Activated CD4-positive, alpha-beta T cell treated with anti-CD3 and anti-CD28 coated beads, Interleukin-10, Interleukin-2, amounts not matched to agents 100 ng/mL and 50 ng/mL, durations not matched to agents 16 hours and 8 hours (primary cell): ENCODE measurements around the gene TGOLN2.

Source experiments
- DNase-seq: peaks from one replicate; pipeline ENCODE4 v3.0.0-alpha.2; 2020

The TGOLN2 gene

DNA sequence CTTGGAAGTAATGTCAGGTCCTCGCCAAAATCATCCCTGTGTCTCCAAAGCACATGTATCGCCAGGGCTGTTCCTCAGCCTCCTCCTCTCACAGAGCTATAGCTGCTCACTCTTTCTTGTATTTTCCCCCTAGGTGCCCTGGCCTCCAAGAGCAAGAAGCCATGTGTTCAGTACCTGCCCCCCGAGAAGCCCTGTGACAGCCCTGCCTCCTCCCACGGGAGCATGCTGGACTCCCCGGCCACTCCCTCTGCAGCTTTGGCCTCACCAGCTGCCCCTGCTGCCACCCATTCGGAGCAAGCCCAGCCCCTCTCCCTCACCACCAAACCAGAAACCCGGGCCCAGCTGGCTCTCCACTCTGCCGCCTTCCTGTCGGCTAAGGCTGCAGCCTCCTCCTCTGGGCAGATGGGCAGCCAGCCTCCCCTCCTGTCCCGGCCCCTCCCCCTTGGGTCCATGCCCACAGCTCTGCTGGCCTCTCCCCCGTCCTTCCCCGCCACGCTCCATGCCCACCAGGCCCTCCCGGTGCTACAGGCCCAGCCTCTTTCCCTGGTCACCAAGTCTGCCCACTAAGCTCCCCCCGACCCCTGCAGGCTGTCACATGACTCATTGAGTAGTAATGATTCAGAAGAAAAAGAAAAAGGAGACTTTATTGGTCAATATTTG is 18.8 kb downstream of the TGOLN2 start:
- no peak for DNase-seq

DNA sequence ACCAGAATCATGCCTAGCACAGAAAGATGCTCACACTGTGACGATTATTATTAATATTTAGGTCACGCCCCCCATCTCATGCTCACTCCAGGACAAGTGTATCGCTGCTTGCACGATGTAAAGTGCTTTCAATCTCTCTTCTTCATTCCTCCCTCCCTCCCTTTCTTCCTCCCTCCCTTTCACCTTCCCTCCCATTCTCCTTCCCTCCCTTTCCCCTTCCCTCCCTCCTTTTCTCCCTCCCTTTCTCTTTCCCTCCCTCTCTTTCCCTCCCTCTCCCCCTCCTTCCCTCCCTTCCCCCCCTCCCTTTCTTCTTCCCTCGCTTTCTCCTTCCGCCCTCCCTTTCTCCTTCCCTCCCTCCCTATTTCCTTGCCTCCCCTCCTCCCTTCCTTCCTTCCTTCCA is 19.6 kb downstream of the TGOLN2 start:
- no peak for DNase-seq

DNA sequence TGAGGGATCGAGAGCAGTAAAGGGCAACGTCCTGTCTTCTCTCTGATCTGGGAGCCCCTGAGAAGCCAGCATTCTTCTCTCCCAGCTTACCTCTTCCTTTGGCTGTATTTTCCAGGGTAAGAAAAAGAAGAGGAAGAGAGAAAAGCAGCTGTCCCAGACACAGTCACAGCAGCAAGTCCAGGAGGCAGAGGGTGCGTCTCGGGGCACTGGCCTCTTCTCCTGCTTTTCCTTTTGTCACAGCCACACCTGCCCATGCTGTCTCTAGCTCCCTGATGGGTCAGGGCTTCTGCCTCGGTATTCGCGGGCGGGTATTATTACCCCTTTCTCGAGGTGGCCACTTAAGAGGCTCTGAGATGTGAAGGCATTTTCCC is 20.3 kb downstream of the TGOLN2 start:
- DNase-seq: no peak

DNA sequence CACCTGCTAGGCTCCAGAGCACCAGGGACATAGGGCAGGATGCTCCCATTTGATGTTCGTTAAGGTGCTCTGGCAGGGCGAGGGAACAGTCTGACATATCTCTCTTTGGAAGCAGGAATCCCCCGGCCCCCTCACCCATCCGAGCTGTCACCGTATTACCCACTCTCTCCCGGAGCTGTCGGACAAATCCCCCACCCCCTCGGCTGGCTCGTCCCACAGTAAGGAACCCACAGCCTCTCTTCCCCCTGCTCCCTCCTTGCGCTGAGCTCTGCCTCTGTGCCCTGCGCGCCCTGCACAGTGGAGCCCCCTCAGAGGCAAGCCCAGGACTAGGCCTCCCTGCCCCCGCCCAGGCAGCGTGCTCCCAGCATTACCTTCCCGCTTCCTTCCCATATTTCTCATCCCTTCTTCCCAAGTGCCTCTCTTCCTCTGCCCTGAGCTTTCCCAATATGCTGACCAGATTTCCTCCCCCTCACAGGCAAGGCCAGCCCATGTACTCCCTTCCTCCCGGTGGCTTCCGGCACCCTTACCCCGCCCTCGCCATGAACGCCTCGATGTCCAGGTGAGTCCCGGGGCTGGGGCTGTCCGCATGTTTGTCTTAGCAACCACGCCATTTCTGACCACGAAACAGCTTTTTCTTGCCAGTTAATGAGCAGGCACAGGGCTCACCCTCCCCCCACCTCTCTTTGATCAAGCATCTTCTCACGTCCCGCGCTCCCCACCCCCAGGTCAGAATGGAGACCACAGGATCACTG is 23.8 kb downstream of the TGOLN2 start:
- DNase-seq: no peak

DNA sequence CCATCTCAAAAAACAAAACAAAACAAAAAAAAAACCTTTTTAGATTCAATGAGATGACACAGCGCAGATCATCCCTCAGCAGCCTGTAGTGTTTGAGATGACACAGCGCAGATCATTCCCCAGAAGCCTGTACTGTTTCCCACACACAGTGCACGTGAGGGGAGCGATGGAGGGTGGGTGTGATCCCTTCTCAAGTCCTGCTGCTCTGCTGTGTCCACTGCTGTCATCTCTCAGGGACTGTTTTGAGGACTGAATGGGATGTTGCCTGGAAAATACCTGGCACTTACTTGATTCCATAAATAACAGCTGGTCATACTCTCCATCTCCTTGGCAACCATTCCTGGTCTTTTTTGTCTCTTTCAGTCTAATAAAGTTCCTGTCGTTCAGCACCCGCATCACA is 25.7 kb downstream of the TGOLN2 start:
- no peak for DNase-seq

DNA sequence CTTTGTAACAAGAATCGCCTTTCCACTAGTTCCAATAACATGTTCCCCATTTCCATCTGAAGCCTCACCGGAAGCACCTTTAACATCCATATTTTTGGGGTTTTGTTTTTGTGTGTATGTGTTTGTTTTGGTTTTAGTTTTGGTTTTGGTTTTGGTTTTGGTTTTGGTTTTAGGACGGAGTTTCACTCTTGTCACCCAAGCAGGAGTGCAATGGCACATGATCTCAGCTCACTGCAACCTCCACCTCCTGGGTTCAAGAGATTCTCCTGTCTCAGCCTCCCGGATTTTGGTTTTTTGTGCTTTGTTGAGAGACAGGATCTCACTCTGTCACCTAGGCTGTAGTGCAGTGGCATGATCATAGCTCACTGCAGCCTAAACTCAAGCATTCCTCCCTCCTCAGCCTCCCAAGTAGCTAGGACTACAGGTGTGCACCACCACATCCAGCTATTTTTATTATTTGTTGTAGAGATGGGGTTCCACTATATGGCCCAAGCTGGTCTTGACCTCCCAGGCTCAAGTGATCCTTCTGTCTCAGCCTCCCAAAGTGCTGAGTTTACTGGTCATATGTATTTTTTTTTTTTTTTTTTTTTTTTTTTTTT is 36.3 kb downstream of the TGOLN2 start:
- peak; percentile 50 for DNase-seq

DNA sequence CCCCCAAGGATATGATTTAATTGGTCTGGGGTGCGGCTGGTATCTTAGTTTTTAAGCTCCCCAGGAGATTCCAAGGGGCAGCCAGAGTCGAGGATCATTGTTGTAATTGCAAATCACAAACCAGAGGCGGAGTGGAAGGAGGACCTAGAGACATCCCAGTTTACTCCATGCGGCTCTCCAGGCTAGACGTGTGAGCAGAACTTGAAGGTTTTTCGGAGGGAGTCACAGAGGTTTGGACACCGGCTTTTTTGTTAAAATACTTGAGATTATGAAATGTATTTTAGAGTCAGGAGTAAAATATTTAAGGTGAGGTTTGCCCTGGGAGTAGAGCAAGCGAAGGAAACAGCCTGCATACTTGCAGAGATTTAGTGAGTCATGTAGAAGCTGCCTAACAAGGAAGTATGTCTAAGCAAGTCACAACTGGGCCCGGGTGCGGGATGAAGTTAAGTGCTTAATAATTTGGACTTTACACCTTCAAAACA is 39.5 kb downstream of the TGOLN2 start:
- no peak for DNase-seq

DNA sequence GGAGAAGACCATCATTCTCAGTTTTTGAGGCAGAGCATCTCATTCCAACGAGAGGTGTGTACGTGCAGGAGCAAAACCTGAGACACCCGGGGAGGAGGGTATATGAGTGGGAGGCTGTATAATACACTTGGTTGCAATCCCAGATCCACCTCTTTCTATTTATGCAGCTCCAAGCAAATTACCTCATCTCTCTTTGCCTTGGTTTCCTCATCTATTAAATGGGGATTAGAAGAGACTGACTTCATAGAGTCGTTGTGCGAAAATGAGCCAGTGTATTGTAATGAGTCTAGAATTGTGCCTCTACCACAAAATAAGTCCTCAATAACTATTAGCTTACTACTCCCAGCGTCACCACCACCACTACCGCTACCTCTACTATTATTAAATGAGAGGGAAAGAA is 40.1 kb downstream of the TGOLN2 start:
- no peak for DNase-seq

DNA sequence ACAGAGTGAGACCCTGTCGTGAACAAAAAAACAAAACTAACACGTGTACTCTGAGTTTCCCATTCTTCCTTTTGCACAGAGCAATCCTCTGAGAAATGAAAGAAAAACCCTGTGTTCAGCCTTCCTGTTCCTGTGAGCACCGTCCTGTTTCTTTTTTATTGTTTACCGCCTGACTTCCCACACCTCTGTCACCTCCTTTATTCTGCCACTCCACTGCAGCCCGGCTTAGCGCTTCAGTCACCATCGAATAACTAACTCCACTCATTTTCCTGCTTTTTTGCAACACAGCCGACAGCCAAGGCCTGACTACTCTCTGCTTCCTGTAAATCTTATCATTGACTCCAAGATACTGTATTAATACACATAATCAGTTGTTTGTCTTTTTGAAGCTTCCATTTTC is 40.9 kb downstream of the TGOLN2 start:
- DNase-seq: no peak

DNA sequence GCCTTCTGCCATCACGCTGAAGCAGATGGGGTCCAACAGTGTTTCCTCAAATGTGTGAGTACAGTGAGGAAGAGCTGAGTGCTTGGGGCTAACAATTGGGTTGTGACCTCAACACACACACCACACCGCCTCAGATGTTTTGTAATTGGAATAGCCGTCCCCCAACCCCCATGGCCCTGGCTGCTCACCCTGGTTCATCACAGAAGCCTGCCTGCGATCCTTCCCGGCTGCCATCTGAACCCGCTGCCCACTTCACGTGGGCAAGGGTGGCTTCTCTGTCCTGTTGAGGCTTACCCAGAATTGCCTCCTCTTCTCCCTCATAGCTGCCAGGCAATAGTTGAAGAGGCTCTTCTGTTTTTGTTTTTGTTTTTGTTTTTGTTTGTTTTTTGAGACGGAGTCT is 44.1 kb downstream of the TGOLN2 start:
- no peak for DNase-seq

DNA sequence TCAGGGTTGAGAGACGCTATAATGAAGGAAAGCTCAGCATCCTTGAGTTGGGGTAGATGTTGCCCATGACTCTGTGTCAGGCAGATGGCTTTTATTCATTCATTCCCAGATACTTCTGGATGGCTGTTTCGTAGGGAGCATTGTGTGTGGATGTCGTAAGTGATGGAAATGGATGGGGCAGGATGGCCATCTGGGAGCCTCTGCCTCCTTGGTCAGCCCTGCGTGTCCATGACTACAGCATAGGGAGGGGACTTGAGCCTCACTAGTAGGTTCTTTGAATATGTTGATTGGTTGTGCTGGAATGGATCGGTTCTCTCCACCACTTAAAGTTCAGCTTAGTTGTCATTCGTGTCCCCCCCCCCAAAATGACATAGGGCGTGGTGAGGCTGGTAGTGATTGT is 44.9 kb downstream of the TGOLN2 start:
- DNase-seq: no peak

DNA sequence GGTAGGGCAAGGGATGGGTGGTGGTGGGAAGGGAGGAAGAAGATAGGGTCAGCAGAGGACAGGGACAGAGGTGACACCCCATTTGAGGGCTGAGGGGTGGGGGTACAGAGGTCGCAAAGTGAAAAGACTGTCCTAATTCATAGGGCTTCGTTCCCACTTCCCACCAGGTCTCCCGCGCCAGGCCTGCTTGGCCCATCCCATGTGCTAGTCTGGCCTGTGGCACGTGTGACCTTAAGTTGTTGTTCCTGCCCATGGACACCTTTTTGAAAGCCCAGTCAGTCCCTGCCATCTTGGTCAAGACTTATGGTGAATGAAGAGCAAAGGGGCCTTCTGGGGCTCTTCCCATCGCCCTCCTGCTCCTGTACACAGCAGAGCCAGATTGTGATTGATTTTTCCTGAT is 46.2 kb downstream of the TGOLN2 start:
- no peak for DNase-seq

DNA sequence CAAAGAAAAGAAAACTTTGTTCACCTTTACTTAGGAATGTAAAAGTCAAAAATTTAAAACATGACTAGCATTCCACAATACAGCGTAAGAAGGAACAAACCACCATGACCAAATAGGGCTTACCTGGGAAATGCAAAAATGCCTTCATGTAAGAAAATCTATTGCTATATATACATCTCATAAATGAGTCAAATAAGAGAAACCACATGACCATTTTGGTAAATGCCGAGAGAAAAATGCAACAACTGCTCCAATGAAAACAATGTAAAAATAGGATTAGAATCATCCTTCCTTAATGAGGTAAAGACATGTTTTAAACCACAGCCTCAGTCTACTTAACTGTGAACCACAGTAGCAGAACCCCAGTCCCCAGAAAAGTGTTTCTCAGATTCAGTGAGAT is 49.4 kb downstream of the TGOLN2 start:
- no peak for DNase-seq

DNA sequence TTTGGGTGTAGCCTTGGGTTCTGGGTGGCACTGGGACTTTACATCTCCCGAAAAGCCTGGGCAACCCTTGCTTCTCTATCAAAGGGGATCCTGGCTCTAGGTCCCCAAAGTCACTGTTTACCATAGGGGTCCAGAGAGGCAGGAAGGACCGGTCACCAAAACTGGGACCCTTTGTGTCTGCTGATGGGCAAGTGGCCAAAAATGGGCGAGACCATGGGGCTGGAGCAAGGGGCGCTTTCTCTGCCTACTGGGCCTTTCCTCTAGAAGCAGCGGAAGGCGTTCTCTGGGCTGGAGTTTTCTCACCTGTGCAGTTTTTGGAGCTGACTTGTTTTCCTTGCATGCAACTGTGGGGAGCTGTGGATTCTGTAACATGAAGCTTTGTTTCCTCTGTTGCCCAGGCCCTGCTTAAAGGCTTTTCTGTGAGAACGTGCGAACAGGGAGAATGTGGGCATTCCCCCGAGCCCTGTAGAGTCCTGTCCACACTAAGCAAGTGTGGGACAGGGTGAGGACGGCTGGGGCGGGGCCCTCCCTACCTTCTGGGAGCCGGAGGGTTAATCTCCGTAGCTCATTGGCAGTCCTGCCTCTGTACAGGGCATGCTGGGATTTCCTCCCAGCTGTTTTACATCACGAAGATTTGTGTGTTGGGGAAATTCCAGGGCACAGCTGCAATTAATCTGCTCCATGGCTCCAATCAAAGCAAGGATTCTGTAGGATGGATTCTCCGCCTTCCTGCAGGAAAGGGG is 50.2 kb downstream of the TGOLN2 start:
- no peak for DNase-seq

DNA sequence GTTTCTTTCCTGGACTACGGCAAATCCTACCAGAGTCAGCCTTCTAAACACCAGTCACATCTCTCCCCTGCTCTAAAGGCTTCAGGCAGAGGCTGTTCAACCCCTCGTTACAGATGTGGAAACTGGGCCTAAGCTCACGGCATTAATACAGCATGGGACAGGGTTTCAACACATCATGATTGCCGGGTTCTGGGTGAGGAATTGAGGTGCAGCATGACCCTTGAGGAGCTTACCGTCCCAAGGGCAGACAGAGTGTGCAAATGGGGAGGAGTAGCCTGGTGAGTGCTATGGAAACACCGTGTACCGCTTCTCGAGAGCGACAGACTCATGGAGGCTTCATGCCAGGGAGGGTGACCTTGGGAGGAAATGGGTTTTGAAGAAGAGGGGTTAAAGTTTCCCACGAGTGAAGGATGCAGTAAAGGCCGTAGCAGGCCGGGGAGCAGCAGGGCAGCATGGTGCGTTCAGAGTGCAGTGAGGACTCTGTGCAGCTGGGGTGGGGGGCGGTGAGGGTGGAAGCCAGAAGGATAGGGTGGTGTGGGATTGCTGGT is 51.1 kb downstream of the TGOLN2 start:
- DNase-seq: no peak

DNA sequence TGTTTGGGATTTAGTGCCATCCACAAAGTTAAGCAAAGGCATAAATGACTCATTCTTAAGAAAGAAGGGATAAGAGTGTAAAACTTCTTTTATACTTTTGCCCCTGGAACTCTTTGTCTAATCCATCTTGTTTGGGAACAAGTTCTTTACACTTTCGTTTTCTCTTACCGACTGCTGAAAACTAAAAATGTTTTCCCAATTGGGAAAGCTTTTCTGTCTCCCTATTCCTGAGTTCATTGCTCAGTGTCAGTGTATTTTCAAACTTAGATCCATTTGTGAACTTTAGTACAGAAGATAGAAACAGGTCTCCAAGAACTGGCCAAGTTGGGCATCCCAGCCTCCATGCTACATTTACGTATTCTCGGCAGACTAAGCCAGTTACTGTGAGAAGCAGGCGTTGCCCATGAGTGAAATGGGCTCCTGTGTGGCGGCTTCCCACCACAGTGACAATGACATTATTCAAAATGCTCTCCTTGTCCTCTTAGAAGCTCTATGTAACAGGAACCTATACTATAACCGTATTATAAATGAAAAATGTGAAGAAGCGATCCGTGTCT is 51.7 kb downstream of the TGOLN2 start:
- no peak for DNase-seq

DNA sequence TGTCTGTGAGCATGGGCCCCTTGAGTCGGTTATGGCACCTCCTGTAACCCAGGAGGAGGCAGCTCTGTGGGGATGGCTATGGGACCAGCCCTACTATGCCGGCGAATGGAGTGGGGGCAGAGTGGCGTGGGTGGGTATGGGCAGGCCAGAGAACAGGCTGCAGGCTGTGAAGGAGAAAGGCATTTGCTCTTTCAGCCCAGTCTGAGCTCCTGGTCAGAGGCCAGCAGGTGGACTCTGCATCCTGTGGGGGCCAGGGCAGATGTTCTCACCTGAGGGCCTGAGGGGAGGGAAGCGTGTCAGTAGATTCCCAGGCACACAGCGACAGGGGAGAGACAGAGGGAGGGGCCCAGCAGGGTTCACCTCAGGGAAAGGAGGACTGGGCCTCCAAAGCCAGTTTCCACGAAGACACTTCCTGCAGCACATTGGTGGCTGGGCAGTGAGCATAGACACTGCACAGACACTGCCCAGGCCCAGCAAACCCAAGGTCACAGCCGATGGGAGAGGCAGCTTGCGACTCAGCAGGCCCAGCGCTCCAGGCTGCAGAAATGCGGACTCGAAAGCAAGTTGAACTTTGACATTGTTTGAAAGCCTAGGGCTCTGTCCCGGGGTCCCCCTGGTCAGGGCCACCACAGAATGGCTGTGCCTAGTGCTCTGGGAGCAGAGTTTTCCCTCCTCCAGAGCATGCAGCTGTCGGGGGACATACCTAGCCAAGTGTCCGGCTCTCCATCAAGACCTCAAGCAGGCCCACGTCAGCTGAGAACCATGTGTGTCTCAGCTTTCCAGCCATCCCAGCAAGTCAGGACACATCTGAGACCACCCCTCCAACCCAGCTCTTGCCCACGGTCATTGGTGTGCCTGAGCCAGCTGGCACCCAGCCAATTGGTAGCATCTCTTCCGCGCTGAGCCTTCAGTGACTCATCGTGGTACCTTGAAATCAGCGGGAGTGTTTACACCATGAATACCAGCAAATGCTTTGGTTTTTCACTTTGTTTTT is 53.8 kb downstream of the TGOLN2 start:
- DNase-seq: peak; percentile 34

DNA sequence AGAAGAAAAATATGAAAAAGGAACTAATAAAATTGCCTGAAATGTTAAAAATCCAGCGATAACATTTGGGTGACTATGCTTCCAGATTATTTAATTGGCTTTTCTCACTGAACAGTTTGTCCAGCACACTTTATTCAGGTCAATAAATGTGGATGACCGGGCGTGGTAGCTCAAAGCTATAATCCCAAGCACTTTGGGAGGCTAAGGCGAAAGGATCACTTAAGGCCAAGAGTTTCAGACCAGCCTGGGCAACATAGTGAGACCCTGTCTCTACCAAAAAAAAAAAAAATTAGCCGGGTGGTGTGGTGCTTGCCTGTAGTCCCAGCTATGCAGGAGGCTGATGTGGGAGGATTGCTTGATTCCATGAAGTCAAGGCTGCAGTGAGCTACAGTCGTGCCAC is 55.4 kb downstream of the TGOLN2 start:
- DNase-seq: no peak

DNA sequence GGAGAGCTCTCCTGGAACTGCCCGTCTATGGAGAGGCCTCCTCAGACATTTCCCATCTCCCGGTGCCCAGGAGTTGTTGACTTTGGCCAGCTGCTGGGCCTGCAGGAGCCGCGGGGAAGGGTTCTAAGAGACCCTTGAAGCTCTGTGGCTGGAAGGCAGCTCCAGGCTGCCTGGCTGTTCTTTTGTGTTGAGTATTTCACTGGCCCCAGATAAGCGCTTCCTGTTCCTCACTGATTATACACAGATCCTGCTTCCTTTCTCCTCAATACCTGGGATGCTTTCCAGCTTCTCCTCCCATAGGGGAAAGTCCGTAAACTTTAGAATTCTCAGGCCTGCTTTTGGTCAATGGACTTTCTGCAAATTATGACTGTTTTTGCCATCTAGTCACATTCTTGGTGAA is 57.8 kb downstream of the TGOLN2 start:
- no peak for DNase-seq
